Uterus (tissue), 2 donors: ENCODE results near the gene HMCN1.

Experiments
- CTCF ChIP-seq, 4 experiments: fragments of 200-600 bp in 2 of 4; fragments of 450-650 bp in 2 of 4; sonication (generic) in 2 of 4; IDR thresholded peaks; one replicate each; pipeline ENCODE4 v1.5.1; 2016 to 2019; ENCODE audit warnings: antibody characterized with exemption in 4 of 4, mild to moderate bottlenecking in 2 of 4, moderate library complexity in 1 of 4
- POLR2A ChIP-seq, 2 donors: fragments of 450-650 bp; IDR thresholded peaks; one replicate each; pipeline ENCODE4 v1.6.1; 2016; ENCODE audit warnings: antibody characterized with exemption in 2 of 2, mild to moderate bottlenecking in 1 of 2, moderate library complexity in 1 of 2

- no peak for TF ChIP-seq POLR2A (IDR thresholded peaks at IDR 0.05)
- TF ChIP-seq CTCF (IDR thresholded peaks at IDR 0.05) = no peak
Observed at GRCh38 chr1:185823467-185823866, 89.3 kb downstream of the HMCN1 start.
